CD4-positive, alpha-beta T cell (primary cell): ENCODE data around the gene SP3. TPM values are rescaled to one million over a fixed set of nuclear protein-coding genes. Genes with fewer than 3 reads are reported as not detected.

Source experiments
- ATAC-seq: fragments of 200-7000 bp; cut with Tn5 transposase; one replicate; pipeline ENCODE4 v1.10.0; 2022; ENCODE audit warnings: mild to moderate bottlenecking; ENCODE audit not compliant: poor library complexity
- CTCF ChIA-PET: fragments of 350-600 bp; sonication (Branson Sonifier 250); formaldehyde crosslinking; loops from one replicate; lab custom pipeline; 2021; ENCODE audit warnings: antibody characterized with exemption, inconsistent platforms; lab: Charles Lee
- POLR2A ChIA-PET: fragments of 350-600 bp; sonication (Branson Sonifier 250); formaldehyde crosslinking; loops from one replicate; lab custom pipeline; 2021; ENCODE audit warnings: antibody characterized with exemption, inconsistent platforms; lab: Charles Lee
- DNase-seq, 14 experiments: peaks; one replicate each; pipeline ENCODE4 v3.0.0-alpha.2; 2013 to 2020; ENCODE audit warnings: mixed read lengths in 2 of 14
- H3K27ac ChIP-seq, 2 donors: one replicate each; pipeline versions ENCODE4 v1.5.1 to v1.7.0; 2013; ENCODE audit warnings: low read length in 2 of 2, low read depth in 1 of 2, mild to moderate bottlenecking in 1 of 2
- H3K27me3 ChIP-seq, 2 experiments: 1 replicate in 1 of 2; 2 replicates in 1 of 2; pipeline versions ENCODE4 v1.6.1 to v1.7.0; 2013; ENCODE audit warnings: low read length in 2 of 2, control low read depth in 1 of 2, mild to moderate bottlenecking in 1 of 2, moderate library complexity in 1 of 2; ENCODE audit not compliant: insufficient read depth in 2 of 2, control insufficient read depth in 1 of 2
- H3K36me3 ChIP-seq: one replicate; pipeline ENCODE4 v1.6.1; 2013; ENCODE audit warnings: low read length, control low read depth; ENCODE audit not compliant: insufficient read depth
- H3K4me1 ChIP-seq: one replicate; pipeline ENCODE4 v1.6.1; 2013; ENCODE audit warnings: low read length, control low read depth; ENCODE audit not compliant: insufficient read depth
- H3K4me3 ChIP-seq: one replicate; pipeline ENCODE4 v1.5.1; 2013; ENCODE audit warnings: mild to moderate bottlenecking, low read length, moderate library complexity
- H3K9me3 ChIP-seq, 2 experiments: 1 replicate in 1 of 2; 2 replicates in 1 of 2; pipeline versions ENCODE4 v1.6.1 to v1.7.0; 2013; ENCODE audit warnings: low read length in 2 of 2, mild to moderate bottlenecking in 2 of 2, control low read depth in 1 of 2, moderate library complexity in 1 of 2; ENCODE audit not compliant: control insufficient read depth in 1 of 2, insufficient read depth in 1 of 2
- H3K27ac Mint-ChIP-seq: one replicate; pipeline ENCODE4 v1.8.0; 2020; ENCODE audit warnings: mixed read lengths
- H3K27me3 Mint-ChIP-seq: one replicate; pipeline ENCODE4 v1.8.0; 2021; ENCODE audit warnings: mixed read lengths
- H3K36me3 Mint-ChIP-seq: one replicate; pipeline ENCODE4 v1.8.0; 2021; ENCODE audit warnings: low read depth, mixed read lengths
- H3K4me1 Mint-ChIP-seq: one replicate; pipeline ENCODE4 v1.8.0; 2021; ENCODE audit warnings: low read depth, mixed read lengths
- H3K4me3 Mint-ChIP-seq: one replicate; pipeline ENCODE4 v1.8.0; 2020; ENCODE audit warnings: mild to moderate bottlenecking, mixed read lengths
- H3K9me3 Mint-ChIP-seq: one replicate; pipeline ENCODE4 v1.8.0; 2020; ENCODE audit warnings: mixed read lengths
- intact Hi-C, 2 experiments: fragments of 100-400 bp; cut with DNase I in 1 of 2; cut with micrococcal nuclease in 1 of 2; formaldehyde crosslinking; loops; one replicate each; pipeline versions ENCODE4 v1.15.1 to v1.9.0; 2023 to 2025; cut with DNase I, micrococcal nuclease
- total RNA-seq, 174 experiments: library from RNA in 2 of 174; stranded (reverse) in 2 of 174; gene quantifications; one replicate each; pipeline ENCODE4 v1.2.3 and lab custom pipeline; 2021 to 2026
- TF ChIP-seq, protein P1 (sequence below): fragments of 200-600 bp; IDR thresholded peaks from one replicate; pipeline ENCODE4 v1.8.0; 2022; ENCODE audit warnings: antibody characterized with exemption, mild to moderate bottlenecking

SP3 gene
- total RNA-seq, 2 experiments from 2014 or later, result 159 to 166 TPM

DNA sequence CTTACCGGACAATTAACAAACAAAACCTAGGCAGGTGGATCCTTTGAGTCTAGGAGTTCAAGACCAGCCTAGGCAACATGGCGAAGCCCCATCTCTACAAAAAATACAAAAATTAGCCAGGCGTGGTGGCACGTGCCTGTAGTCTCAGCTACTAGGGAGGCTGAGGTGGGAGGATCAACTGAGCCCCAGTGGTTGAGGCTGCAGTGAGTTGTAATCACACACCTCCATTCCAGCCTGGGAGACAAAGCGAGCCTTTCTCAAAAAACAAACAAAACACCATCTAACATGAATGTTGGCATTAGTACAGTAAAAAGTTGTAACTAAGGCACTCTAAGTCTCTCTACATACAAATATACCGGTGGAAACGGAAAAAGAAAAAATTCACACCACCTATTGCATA lies 5.3 kb downstream of the SP3 start:
- Mint-ChIP-seq H3K4me1 (peaks cover 82% of the 10 kb centered on the region), H3K4me3 (peak overlapping the region; percentile 81), H3K36me3 (peaks cover 79% of the 10 kb centered on the region), H3K27ac (peak overlapping the region; percentile 98), H3K9me3 (no peaks in the 10 kb centered on the region), H3K27me3 (no peaks in the 10 kb centered on the region)
- TF ChIP-seq, protein P1, sequence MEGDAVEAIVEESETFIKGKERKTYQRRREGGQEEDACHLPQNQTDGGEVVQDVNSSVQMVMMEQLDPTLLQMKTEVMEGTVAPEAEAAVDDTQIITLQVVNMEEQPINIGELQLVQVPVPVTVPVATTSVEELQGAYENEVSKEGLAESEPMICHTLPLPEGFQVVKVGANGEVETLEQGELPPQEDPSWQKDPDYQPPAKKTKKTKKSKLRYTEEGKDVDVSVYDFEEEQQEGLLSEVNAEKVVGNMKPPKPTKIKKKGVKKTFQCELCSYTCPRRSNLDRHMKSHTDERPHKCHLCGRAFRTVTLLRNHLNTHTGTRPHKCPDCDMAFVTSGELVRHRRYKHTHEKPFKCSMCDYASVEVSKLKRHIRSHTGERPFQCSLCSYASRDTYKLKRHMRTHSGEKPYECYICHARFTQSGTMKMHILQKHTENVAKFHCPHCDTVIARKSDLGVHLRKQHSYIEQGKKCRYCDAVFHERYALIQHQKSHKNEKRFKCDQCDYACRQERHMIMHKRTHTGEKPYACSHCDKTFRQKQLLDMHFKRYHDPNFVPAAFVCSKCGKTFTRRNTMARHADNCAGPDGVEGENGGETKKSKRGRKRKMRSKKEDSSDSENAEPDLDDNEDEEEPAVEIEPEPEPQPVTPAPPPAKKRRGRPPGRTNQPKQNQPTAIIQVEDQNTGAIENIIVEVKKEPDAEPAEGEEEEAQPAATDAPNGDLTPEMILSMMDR, result no peak
- Histone ChIP-seq H3K36me3 (peaks cover 22% of the 10 kb centered on the region), H3K27me3 (no peaks in the 10 kb centered on the region), H3K27ac (no peak overlapping the region), H3K4me3 (no peak overlapping the region), H3K9me3 (no peaks in the 10 kb centered on the region), H3K4me1 (peaks cover 24% of the 10 kb centered on the region)
- DNase-seq (no peak), ATAC-seq (no peak)
- POLR2A ChIA-PET, result no interaction called here
- CTCF ChIA-PET, result no interaction called here
- intact Hi-C loops, result loop anchor here in 1 of 2 experiments (5.0 kb wide), 1 partner anchor 48 kb away; no protein-coding TSS in a partner anchor

DNA sequence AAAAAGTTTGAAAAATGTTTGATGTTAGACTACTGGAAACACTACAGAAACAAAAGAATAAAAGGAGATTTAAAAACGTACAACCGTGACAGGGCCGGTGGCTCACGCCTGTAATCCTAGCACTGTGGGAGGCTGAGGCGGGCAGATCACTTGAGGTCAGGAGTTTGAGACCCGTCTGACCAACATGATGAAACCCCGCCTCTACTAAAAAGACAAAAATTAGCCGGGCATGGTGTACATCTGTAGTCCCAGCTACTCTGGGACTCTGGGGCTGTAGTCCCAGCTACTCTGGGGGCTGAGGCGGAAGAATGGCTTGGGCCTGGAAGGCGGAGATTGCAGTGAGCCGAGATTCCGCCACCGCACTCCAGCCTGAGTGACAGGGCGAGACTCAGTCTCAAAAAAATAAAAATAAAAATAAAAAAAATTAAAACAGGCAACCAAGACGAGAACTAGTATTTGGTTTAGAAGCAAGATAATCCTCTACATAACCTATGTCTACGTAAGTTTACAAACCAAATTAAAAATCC lies 5.8 kb downstream of the SP3 start:
- Histone ChIP-seq H3K4me3 (peak overlapping the region; percentile 7), H3K36me3 (peaks cover 27% of the 10 kb centered on the region), H3K27ac (no peak overlapping the region), H3K9me3 (no peaks in the 10 kb centered on the region), H3K4me1 (peaks cover 26% of the 10 kb centered on the region), H3K27me3 (no peaks in the 10 kb centered on the region)
- H3K27me3 Mint-ChIP-seq, result no peaks in the 10 kb centered on the region
- TF ChIP-seq, protein P1, result no peak
- POLR2A ChIA-PET, result no interaction called here
- ATAC-seq, result no peak
- H3K9me3 Mint-ChIP-seq, result no peaks in the 10 kb centered on the region
- CTCF ChIA-PET, result interaction anchor here (0.7 kb wide), 1 partner anchor 25 kb away, joined by 3 read pairs; no protein-coding TSS in a partner anchor
- peaks cover 87% of the 10 kb centered on the region for H3K4me1 Mint-ChIP-seq
- peak overlapping the region; percentile 86 for H3K4me3 Mint-ChIP-seq
- intact Hi-C loops, result no loop called here
- peaks cover 79% of the 10 kb centered on the region for H3K36me3 Mint-ChIP-seq
- H3K27ac Mint-ChIP-seq, result peak overlapping the region; percentile 98
- peak in 1 of 14 experiments; percentile 26 for DNase-seq

DNA sequence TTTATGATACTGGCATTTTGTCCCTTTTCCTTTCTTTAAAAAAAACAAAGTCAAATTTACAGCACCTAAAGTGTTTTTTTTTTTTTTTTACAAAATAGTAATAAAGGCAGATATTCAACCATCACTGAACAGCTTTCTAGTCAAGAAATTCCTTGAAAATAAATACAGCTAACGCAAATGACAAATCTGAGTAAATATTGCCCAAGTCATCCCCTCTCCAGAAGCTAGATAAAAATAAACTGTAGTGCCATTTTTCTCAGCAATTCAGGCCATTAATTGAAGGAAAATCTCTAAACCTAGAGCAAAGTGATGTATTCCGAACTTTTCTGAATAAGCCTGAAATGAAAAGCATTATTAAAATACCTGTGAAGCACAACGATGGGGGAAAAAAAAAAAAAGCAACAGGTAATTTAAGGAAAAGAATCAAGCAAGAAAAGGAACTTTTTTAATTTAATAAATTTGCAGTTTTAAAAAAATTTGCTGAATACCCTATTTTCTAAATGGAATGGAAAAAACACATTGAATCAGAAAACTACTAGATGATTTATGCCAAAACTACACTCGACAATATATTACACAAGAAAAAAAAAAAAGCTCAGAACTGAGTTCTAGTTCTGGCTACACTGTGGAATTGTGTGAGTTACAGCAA lies 6.9 kb downstream of the SP3 start:
- Histone ChIP-seq H3K4me3 (no peak overlapping the region), H3K27me3 (no peaks in the 10 kb centered on the region), H3K4me1 (peaks cover 29% of the 10 kb centered on the region), H3K27ac (no peak overlapping the region), H3K36me3 (peaks cover 36% of the 10 kb centered on the region), H3K9me3 (no peaks in the 10 kb centered on the region)
- ChIA-PET POLR2A (no interaction called here), CTCF (interaction anchor here (0.5 to 0.7 kb wide), 3 partner anchors 26 to 1169 kb away, joined by 3 read pairs; no protein-coding TSS in a partner anchor)
- Mint-ChIP-seq H3K4me1 (peaks cover 98% of the 10 kb centered on the region), H3K4me3 (peak overlapping the region; percentile 86), H3K36me3 (peaks cover 88% of the 10 kb centered on the region), H3K27me3 (no peaks in the 10 kb centered on the region), H3K9me3 (no peaks in the 10 kb centered on the region), H3K27ac (peak overlapping the region; percentile 98)
- ATAC-seq (no peak), DNase-seq (no peak)
- TF ChIP-seq, protein P1, result no peak
- intact Hi-C loops, result no loop called here
